ENCODE data around the gene GSTM2.

DNA sequence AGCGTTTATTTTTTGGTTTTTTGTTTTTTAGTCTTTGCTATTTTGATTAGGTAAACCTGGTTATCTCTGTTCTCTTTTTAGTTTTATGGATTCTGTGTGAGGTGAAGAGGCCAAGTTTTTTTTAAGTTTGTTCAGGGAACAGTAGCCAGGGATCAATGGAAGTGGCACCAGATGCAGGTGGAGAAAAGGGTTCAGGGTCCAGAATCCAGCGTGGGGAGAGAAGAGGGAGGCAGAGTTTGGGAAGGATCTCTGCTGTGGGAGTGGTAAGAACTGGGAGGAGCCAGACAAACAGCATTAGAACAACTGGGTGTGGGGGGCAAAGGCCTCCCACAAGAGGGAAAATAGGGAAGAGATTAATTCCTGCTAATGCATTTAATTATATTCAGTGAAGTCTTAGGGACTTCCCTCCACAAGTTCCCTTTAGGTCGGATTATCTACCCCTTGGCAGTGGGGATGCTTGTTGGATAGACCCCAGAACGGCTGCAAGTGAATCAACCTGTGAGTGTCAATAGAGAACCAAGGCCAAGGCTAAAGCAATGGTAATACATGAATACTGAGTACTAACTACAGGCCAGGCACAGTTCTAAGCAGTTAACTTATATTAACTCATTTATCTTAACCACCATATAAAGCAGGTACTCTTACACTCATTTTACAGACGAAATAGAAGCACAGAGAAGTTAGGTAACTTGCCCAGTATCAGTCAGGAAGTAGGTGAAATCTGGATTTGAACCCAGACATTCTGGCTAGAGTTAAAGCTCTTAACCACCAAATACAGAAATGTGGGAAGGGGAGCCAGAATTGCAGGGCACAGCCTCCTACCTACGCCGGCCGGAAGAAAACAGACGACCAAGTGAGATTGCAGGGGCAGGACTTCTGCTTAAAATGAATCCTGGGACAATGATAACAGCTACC is 48.9 kb upstream of the GSTM2 start:
- TF ChIP-seq, protein P1, sequence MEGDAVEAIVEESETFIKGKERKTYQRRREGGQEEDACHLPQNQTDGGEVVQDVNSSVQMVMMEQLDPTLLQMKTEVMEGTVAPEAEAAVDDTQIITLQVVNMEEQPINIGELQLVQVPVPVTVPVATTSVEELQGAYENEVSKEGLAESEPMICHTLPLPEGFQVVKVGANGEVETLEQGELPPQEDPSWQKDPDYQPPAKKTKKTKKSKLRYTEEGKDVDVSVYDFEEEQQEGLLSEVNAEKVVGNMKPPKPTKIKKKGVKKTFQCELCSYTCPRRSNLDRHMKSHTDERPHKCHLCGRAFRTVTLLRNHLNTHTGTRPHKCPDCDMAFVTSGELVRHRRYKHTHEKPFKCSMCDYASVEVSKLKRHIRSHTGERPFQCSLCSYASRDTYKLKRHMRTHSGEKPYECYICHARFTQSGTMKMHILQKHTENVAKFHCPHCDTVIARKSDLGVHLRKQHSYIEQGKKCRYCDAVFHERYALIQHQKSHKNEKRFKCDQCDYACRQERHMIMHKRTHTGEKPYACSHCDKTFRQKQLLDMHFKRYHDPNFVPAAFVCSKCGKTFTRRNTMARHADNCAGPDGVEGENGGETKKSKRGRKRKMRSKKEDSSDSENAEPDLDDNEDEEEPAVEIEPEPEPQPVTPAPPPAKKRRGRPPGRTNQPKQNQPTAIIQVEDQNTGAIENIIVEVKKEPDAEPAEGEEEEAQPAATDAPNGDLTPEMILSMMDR (IDR thresholded peaks at IDR 0.05), result no peak
- TF ChIP-seq ZFX (IDR thresholded peaks at IDR 0.05; ENCODE audit: borderline replicate concordance), result no peak
